ENCODE data around the gene SLC13A4. TPM values are rescaled to one million over a fixed set of nuclear protein-coding genes. Genes with fewer than 3 reads are reported as not detected.
"Not testable (repeated sequence)": the region's sequence is repeated elsewhere in the genome, so short reads cannot be mapped to it uniquely, and the experiment has no call there.

The SLC13A4 gene
- total RNA-seq, 4 donors from 2014 or later: 0.26 TPM; not detected in 3

DNA sequence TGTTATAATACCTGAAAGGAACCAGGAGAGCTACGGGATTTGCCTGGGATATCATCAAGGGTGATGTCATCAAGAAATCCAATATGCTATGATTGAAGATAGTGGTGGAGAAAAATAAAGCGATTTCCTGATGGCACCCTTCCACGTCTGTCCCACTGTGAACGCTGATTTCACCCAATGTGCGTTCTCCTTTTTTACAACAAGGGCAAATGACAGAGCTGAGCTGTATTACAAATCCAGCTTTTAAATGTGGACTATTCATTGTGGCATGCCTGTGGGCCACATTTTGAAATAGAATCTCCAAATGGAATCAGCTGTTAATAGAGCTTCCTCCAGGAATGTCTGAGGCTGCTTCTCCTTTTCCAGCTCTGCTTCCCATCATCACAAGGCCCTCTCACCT, 23.3 kb downstream of the SLC13A4 start:
- no peak overlapping the region for H3K4me3 ChIP-seq
- no peaks in the 10 kb centered on the region for H3K9me3 ChIP-seq
- intact Hi-C loops (cut with DNase I; ENCODE audit: low total_unique reads): no loop called here
- DNase-seq: no peak
- TF ChIP-seq, protein P1, sequence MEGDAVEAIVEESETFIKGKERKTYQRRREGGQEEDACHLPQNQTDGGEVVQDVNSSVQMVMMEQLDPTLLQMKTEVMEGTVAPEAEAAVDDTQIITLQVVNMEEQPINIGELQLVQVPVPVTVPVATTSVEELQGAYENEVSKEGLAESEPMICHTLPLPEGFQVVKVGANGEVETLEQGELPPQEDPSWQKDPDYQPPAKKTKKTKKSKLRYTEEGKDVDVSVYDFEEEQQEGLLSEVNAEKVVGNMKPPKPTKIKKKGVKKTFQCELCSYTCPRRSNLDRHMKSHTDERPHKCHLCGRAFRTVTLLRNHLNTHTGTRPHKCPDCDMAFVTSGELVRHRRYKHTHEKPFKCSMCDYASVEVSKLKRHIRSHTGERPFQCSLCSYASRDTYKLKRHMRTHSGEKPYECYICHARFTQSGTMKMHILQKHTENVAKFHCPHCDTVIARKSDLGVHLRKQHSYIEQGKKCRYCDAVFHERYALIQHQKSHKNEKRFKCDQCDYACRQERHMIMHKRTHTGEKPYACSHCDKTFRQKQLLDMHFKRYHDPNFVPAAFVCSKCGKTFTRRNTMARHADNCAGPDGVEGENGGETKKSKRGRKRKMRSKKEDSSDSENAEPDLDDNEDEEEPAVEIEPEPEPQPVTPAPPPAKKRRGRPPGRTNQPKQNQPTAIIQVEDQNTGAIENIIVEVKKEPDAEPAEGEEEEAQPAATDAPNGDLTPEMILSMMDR (IDR thresholded peaks at IDR 0.05): no peak
- TF ChIP-seq POLR2A (IDR thresholded peaks at IDR 0.05): no peak
- H3K4me1 ChIP-seq: no peaks in the 10 kb centered on the region
- no peaks in the 10 kb centered on the region for H3K36me3 ChIP-seq
- no peaks in the 10 kb centered on the region for H3K27me3 ChIP-seq
- H3K27ac ChIP-seq: no peak overlapping the region

DNA sequence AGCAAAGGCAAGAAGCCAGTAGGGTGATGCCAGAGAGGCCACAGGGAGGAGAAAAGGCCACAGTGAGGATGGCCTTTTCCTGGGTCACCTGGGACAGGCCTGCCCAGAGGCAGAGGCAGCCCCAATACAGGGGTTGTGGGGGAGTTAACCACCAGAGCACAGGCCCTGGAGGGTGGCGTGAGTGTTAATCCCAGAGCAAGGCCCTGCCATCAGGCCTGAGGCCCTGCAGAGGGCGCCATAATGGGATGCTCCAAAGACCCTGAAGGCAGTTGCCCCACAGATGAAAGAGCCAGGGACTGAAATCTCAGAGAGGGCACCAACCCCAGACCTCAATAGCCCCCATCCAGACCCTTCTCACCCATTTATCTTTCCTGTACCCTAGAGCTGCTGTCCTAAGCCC, 23.9 kb downstream of the SLC13A4 start:
- intact Hi-C loops (cut with DNase I; ENCODE audit: low total_unique reads): no loop called here
- H3K36me3 ChIP-seq: no peaks in the 10 kb centered on the region
- H3K4me3 ChIP-seq: no peak overlapping the region
- no peak for TF ChIP-seq POLR2A (IDR thresholded peaks at IDR 0.05)
- TF ChIP-seq, protein P1 (IDR thresholded peaks at IDR 0.05): no peak
- H3K27me3 ChIP-seq: no peaks in the 10 kb centered on the region
- no peak for DNase-seq
- no peaks in the 10 kb centered on the region for H3K9me3 ChIP-seq
- H3K27ac ChIP-seq: no peak overlapping the region
- H3K4me1 ChIP-seq: no peaks in the 10 kb centered on the region

DNA sequence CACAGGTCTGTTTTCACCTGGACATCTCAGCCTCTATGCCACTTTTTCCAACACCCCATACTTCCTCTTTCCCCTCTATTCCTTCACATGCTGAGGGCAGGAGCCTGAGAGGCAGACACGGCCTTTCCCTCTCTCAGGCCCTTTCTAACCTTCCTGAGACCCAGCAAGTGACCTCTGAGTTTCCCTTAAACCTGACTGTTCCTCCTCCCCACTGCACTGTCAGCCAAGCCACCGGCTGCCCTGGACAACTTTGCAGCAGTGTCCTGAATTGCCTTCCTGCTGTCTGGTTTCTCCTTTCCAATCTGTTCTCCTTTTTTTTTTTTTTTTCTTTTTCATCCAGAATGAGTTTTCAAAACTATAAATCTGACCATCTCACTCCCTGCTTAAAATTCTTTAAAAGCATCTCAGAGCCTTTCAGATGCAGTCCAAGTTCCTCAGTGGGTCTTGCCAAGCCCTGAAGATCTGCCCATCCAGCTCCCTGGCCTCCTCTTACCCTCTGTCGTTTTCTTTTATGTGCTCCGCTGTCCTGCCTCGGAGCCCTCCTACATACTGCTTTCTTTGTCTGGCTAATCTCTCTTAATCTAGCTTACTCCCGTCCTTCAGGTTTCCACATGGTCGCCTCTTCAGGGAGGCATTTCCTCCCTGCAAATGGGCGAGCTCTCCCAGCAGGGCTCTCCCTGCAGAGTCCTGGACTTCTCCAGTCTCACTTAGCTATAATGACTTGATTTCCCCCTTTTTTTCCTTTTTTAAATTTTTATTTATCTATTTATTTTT, 30.5 kb downstream of the SLC13A4 start:
- intact Hi-C loops (cut with DNase I; ENCODE audit: low total_unique reads): no loop called here
- Histone ChIP-seq H3K4me3 (no peak overlapping the region), H3K36me3 (no peaks in the 10 kb centered on the region), H3K27ac (peak overlapping the region in 1 of 2 donors; percentile 25), H3K4me1 (no peaks in the 10 kb centered on the region), H3K27me3 (no peaks in the 10 kb centered on the region), H3K9me3 (no peaks in the 10 kb centered on the region)
- TF ChIP-seq, protein P1 (IDR thresholded peaks at IDR 0.05): no peak
- TF ChIP-seq POLR2A (IDR thresholded peaks at IDR 0.05): no peak
- no peak for DNase-seq

DNA sequence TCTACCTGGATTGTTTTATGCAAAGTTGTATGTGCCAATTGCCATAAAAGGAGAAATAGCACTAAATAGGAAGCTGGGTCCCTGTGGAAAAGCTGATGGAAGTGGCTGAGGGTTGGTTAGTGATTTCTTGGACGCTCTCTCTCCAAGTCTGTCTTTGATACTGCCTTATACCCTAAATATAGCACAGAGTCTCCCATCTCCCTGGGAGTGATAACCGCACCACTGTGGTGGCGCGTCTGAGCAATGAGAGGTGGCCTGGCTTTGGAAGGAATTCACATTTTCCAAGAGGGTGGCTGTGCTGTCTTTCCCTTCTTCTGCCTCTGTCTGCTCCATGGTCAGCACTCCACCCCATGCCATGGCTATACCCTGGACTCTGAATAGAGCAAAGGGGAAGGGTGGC, 34.4 kb downstream of the SLC13A4 start:
- Histone ChIP-seq H3K27me3 (no peaks in the 10 kb centered on the region), H3K27ac (no peak overlapping the region), H3K4me1 (no peaks in the 10 kb centered on the region), H3K9me3 (no peaks in the 10 kb centered on the region), H3K36me3 (no peaks in the 10 kb centered on the region), H3K4me3 (no peak overlapping the region)
- TF ChIP-seq, protein P1 (IDR thresholded peaks at IDR 0.05): no peak
- no peak for TF ChIP-seq POLR2A (IDR thresholded peaks at IDR 0.05)
- DNase-seq: no peak
- intact Hi-C loops (cut with DNase I; ENCODE audit: low total_unique reads): no loop called here

DNA sequence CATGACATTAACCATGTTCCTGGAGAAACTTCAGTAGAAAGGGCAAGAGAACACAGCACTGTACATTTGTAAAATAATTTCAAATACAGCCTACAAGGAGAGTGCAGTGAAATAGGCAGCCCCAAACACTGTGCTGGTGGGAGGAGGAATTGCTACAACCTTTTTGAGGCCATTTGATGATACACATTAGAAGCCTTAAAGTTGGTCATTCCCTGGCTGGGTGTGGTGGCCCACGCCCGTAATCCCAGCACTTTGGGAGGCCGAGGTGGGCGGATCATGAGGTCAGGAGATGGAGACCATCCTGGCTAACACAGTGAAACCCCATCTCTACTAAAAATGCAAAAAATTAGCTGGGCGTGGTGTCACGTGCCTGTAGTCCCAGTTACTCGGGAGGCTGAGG, 35.4 kb downstream of the SLC13A4 start:
- H3K4me1 ChIP-seq; H3K36me3 ChIP-seq; intact Hi-C loops (cut with DNase I; ENCODE audit: low total_unique reads); H3K9me3 ChIP-seq; H3K27me3 ChIP-seq; DNase-seq; H3K27ac ChIP-seq; H3K4me3 ChIP-seq: not testable (repeated sequence)

Measured in uterus (tissue), 4 donors.